GM12878 (cell line): ENCODE measurements around the gene ATAD2B. TPM values are rescaled to one million over a fixed set of nuclear protein-coding genes. Genes with fewer than 3 reads are reported as not detected.

ENCODE experiments used
- ATAC-seq: fragments of 200-7000 bp; cut with Tn5 transposase; 3 replicates; pipeline ENCODE4 v1.9.1; 2020; ENCODE audit warnings: mild to moderate bottlenecking, moderate library complexity
- BruUV-seq: library from RNA; stranded (reverse); fragments of 400-500 nt; replicated peaks from 2 replicates; lab custom pipeline; 2021; lab: Mats Ljungman, UMichigan
- CTCF ChIA-PET: fragments of 300-600 bp; sonication (Branson Sonifier 250); formaldehyde crosslinking; extraction: SDS; loops from one replicate; lab custom pipeline; 2021; ENCODE audit warnings: inconsistent platforms; lab: Yijun Ruan, JAX
- POLR2A ChIA-PET: fragments of 350-600 bp; formaldehyde crosslinking; extraction: SDS; loops from one replicate; lab custom pipeline; 2021; ENCODE audit warnings: inconsistent platforms; lab: Charles Lee
- RAD21 ChIA-PET: fragments of 300-600 bp; sonication (Branson Sonifier 250); formaldehyde crosslinking; loops from one replicate; lab custom pipeline; 2023; ENCODE audit warnings: antibody characterized with exemption; ENCODE audit not compliant: unreplicated experiment; lab: Charles Lee
- SMC1A ChIA-PET: fragments of 300-600 bp; sonication (Branson Sonifier 250); formaldehyde crosslinking; loops from one replicate; lab custom pipeline; 2023; ENCODE audit not compliant: unreplicated experiment, uncharacterized antibody; lab: Charles Lee
- DNase-seq: peaks from one replicate; pipeline ENCODE4 v3.0.0-alpha.2; 2011; ENCODE audit warnings: low read depth, low spot score
- FAIRE-seq: peaks from 3 replicates; lab custom pipeline; 2011; peaks lifted over from hg19 to GRCh38; lab: Jason Lieb, UNC
- H2AFZ ChIP-seq: 2 replicates; pipeline ENCODE4 v1.6.0; 2011; ENCODE audit warnings: low read depth, low read length, control low read depth; ENCODE audit not compliant: control insufficient read depth
- H3K27ac ChIP-seq: 2 replicates; pipeline ENCODE4 v1.5.1; 2011; ENCODE audit warnings: control low read depth; ENCODE audit not compliant: control insufficient read depth, insufficient read depth
- H3K27me3 ChIP-seq, 2 experiments: replicated peaks in 1 of 2; 2 replicates each; pipeline versions ENCODE4 v1.6.0 to v1.6.1; 2011; ENCODE audit warnings: low read length in 1 of 2; ENCODE audit not compliant: control insufficient read depth in 2 of 2, insufficient read depth in 2 of 2
- H3K36me3 ChIP-seq, 2 experiments: 2 replicates each; pipeline ENCODE4 v1.5.1; 2011; ENCODE audit warnings: low read length in 1 of 2; ENCODE audit not compliant: control insufficient read depth in 2 of 2, insufficient read depth in 2 of 2
- H3K4me1 ChIP-seq: 2 replicates; pipeline ENCODE4 v1.6.1; 2011; ENCODE audit warnings: mild to moderate bottlenecking, low read length, moderate library complexity, mixed read lengths; ENCODE audit not compliant: control insufficient read depth, insufficient read depth
- H3K4me2 ChIP-seq: 2 replicates; pipeline ENCODE4 v1.6.0; 2011; ENCODE audit warnings: control low read depth; ENCODE audit not compliant: control insufficient read depth, insufficient read depth
- H3K4me3 ChIP-seq: fragments of 200-600 bp; sonication (generic); 2 replicates; pipeline ENCODE4 v1.5.1; 2016
- H3K79me2 ChIP-seq: 2 replicates; pipeline ENCODE4 v1.6.0; 2011; ENCODE audit warnings: low read length; ENCODE audit not compliant: control insufficient read depth, insufficient read depth
- H3K9ac ChIP-seq: 2 replicates; pipeline ENCODE4 v1.8.0; 2011; ENCODE audit warnings: low read length, control low read depth, mixed read lengths; ENCODE audit not compliant: control insufficient read depth, insufficient read depth
- H3K9me3 ChIP-seq: replicated peaks from 3 replicates; pipeline ENCODE4 v1.5.1; 2011; ENCODE audit warnings: mild to moderate bottlenecking, low read length; ENCODE audit not compliant: control insufficient read depth, insufficient read depth
- H4K20me1 ChIP-seq: 2 replicates; pipeline ENCODE4 v1.6.0; 2011; ENCODE audit not compliant: control insufficient read depth, insufficient read depth
- GATAD2B ChIP-seq: fragments of 450-650 bp; conservative IDR thresholded peaks from 2 replicates; pipeline ENCODE4 v1.6.1; 2017; ENCODE audit warnings: low read depth, mild to moderate bottlenecking, moderate library complexity
- IKZF2 ChIP-seq, 2 experiments: fragments of 450-650 bp; IDR thresholded peaks; 2 replicates each; pipeline ENCODE4 v1.6.1; 2017; ENCODE audit warnings: mild to moderate bottlenecking in 2 of 2, moderate library complexity in 2 of 2
- MEF2A ChIP-seq: IDR thresholded peaks from 2 replicates; pipeline ENCODE4 v1.6.1; 2011; ENCODE audit warnings: low read depth, mild to moderate bottlenecking, low read length, moderate library complexity; ENCODE audit not compliant: insufficient read depth
- MYB ChIP-seq: fragments of 150-350 bp; IDR thresholded peaks from 2 replicates; pipeline ENCODE4 v1.6.1; 2014; ENCODE audit warnings: mild to moderate bottlenecking, low read depth, low read length, borderline replicate concordance
- NR2C1 ChIP-seq: fragments of 450-650 bp; IDR thresholded peaks from 2 replicates; pipeline ENCODE4 v1.6.1; 2017; ENCODE audit warnings: antibody characterized with exemption, mild to moderate bottlenecking, moderate library complexity
- RUNX3 ChIP-seq: IDR thresholded peaks from 2 replicates; pipeline ENCODE4 v1.6.1; 2012; ENCODE audit warnings: low read length, inconsistent platforms
- STAT3 ChIP-seq: IDR thresholded peaks from 2 replicates; pipeline ENCODE4 v1.6.1; 2011; ENCODE audit warnings: low read depth, low read length, improper control_type of control experiment
- WGBS: methylation state at CpG from one replicate; pipeline ENCODE4 v1.1.6; 2016; ENCODE audit warnings: low lambda C conversion rate; ENCODE audit not compliant: insufficient replicate concordance, insufficient coverage; ENCODE audit errors: missing lambda C conversion rate; 5-methylcytosine and 5-hydroxymethylcytosine counted together
- in situ Hi-C: fragments of 300-500 bp; cut with MboI; formaldehyde crosslinking; loops from 9 replicates; pipeline ENCODE4 v1.14.3; 2018; ENCODE audit warnings: mixed read lengths
- intact Hi-C: fragments of 100-400 bp; cut with micrococcal nuclease; formaldehyde crosslinking; loops from one replicate; pipeline ENCODE4 v1.14.2; 2022; ENCODE audit not compliant: unreplicated experiment
- polyA plus RNA-seq, 11 experiments: library from polyadenylated mRNA; depleted of rRNA in 4 of 11; unstranded in 6 of 11; stranded (reverse) in 5 of 11; fragments of >200 nt; fragmentation: Nextera tagmentation in 4 of 11; fragmentation: Illumina TruSeq in 1 of 11; extraction: Ambion mirVana in 4 of 11; extraction: Trizol in 1 of 11; gene quantifications; 1 replicate in 1 of 11; 2 replicates in 10 of 11; pipeline versions ENCODE4 v1.2.1 to v1.2.3, GENCODE V29; 2011 to 2016; ENCODE audit warnings: inconsistent platforms in 2 of 11, missing spikeins in 2 of 11, low read depth in 1 of 11
- total RNA-seq, 4 experiments: library from RNA; depleted of rRNA in 3 of 4; stranded (reverse); fragments of >200 nt in 3 of 4; fragmentation: Illumina TruSeq in 1 of 4; extraction: Trizol in 1 of 4; gene quantifications; 2 replicates each; pipeline versions ENCODE4 v1.2.1 to v1.2.3, GENCODE V29; 2013 to 2021
- TF ChIP-seq, protein P1 (sequence below): fragments of 450-650 bp; IDR thresholded peaks from 2 replicates; pipeline ENCODE4 v1.6.1; 2016; ENCODE audit warnings: mild to moderate bottlenecking, moderate library complexity, borderline replicate concordance

Gene ATAD2B
- total and polyA plus RNA-seq, 10 of the 15 experiments (the other 5 are each of a cell fraction or from before 2014, with no cell fraction given), result 3.6 to 29.9 (median 16.8) TPM

DNA sequence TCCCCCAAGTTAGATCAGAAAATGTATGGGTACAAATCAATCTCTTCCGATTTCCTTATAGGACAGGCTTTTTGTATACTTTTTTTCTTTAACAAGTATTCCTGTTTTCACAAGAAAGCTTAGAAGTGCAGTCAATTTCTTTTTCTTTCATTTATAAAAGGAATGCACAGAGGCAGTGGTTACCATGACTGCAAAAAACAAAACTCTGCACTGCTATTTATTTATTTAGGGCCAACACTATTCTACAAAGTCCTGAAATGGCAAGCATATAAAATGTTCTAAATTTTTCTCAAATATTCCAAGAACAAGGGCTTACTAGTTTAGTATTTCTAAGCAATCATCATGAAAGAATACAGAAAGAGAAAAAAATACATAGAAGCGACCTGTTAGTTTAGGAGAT, 22.2 kb downstream of the ATAD2B start:
- POLR2A ChIA-PET, result interaction anchor here (1.0 kb wide), 1 partner anchor 20 kb away, joined by 3 read pairs; no protein-coding TSS in a partner anchor
- ATAC-seq (no peak), FAIRE-seq (no peak), DNase-seq (no peak)
- SMC1A ChIA-PET, result interaction anchor here (1.2 kb wide), 1 partner anchor 21 kb away, joined by 3 read pairs; no protein-coding TSS in a partner anchor
- H3K9me3 ChIP-seq, result no peaks in the 10 kb centered on the region; the same call in 2 of the 3 replicates
- H3K27ac ChIP-seq, result no peak overlapping the region
- H2AFZ ChIP-seq, result no peak overlapping the region
- RAD21 ChIA-PET, result no interaction called here
- peaks cover 40% of the 10 kb centered on the region for H3K79me2 ChIP-seq
- BruUV-seq, result no TSS peak
- no peaks in the 10 kb centered on the region for H3K4me1 ChIP-seq
- intact Hi-C loops, result no loop called here
- H3K9ac ChIP-seq, result no peak overlapping the region
- no peak overlapping the region for H3K4me3 ChIP-seq
- CTCF ChIA-PET, result interaction anchor here (0.6 to 1.3 kb wide), 3 partner anchors 13 to 81 kb away, joined by 3 to 5 read pairs (median 3); no protein-coding TSS in a partner anchor
- H3K36me3 ChIP-seq, result no peaks in the 10 kb centered on the region; a peak in 1 of 4 replicates
- H4K20me1 ChIP-seq, result peaks cover 3% of the 10 kb centered on the region; the same call in 1 of the 2 replicates
- no peak overlapping the region for H3K4me2 ChIP-seq
- H3K27me3 ChIP-seq, result no peaks in the 10 kb centered on the region
- in situ Hi-C loops, result no loop called here
- TF ChIP-seq MYB, result no peak
- no peak for TF ChIP-seq NR2C1
- TF ChIP-seq GATAD2B, result no peak
- no peak for TF ChIP-seq STAT3
- TF ChIP-seq RUNX3, result no peak
- TF ChIP-seq, protein P1, sequence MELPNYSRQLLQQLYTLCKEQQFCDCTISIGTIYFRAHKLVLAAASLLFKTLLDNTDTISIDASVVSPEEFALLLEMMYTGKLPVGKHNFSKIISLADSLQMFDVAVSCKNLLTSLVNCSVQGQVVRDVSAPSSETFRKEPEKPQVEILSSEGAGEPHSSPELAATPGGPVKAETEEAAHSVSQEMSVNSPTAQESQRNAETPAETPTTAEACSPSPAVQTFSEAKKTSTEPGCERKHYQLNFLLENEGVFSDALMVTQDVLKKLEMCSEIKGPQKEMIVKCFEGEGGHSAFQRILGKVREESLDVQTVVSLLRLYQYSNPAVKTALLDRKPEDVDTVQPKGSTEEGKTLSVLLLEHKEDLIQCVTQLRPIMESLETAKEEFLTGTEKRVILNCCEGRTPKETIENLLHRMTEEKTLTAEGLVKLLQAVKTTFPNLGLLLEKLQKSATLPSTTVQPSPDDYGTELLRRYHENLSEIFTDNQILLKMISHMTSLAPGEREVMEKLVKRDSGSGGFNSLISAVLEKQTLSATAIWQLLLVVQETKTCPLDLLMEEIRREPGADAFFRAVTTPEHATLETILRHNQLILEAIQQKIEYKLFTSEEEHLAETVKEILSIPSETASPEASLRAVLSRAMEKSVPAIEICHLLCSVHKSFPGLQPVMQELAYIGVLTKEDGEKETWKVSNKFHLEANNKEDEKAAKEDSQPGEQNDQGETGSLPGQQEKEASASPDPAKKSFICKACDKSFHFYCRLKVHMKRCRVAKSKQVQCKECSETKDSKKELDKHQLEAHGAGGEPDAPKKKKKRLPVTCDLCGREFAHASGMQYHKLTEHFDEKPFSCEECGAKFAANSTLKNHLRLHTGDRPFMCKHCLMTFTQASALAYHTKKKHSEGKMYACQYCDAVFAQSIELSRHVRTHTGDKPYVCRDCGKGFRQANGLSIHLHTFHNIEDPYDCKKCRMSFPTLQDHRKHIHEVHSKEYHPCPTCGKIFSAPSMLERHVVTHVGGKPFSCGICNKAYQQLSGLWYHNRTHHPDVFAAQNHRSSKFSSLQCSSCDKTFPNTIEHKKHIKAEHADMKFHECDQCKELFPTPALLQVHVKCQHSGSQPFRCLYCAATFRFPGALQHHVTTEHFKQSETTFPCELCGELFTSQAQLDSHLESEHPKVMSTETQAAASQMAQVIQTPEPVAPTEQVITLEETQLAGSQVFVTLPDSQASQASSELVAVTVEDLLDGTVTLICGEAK, result no peak
- TF ChIP-seq IKZF2 (IDR thresholded peaks at IDR 0.05), result no peak
- no peak for TF ChIP-seq MEF2A
- 100% methylated on average over 2 of the region's 2 CpGs for WGBS
